HG02852 (cell line): Measurements from ENCODE around the gene CCNC.

Experiments
- ATAC-seq: cut with Tn5 transposase; IDR thresholded peaks from one replicate; pipeline ENCODE4 v1.9.1; 2021; ENCODE audit warnings: mild to moderate bottlenecking, moderate library complexity; ENCODE audit not compliant: unreplicated experiment

The CCNC gene, protein sequence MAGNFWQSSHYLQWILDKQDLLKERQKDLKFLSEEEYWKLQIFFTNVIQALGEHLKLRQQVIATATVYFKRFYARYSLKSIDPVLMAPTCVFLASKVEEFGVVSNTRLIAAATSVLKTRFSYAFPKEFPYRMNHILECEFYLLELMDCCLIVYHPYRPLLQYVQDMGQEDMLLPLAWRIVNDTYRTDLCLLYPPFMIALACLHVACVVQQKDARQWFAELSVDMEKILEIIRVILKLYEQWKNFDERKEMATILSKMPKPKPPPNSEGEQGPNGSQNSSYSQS

GRCh38 chr6:99568103-99568933 lies at the start of gene CCNC:
TSS of gene CCNC (minus strand) at chr6:99568660. CDS start at chr6:99568527, 133 bp downstream.
- ATAC-seq: peak; percentile 95

DNA sequence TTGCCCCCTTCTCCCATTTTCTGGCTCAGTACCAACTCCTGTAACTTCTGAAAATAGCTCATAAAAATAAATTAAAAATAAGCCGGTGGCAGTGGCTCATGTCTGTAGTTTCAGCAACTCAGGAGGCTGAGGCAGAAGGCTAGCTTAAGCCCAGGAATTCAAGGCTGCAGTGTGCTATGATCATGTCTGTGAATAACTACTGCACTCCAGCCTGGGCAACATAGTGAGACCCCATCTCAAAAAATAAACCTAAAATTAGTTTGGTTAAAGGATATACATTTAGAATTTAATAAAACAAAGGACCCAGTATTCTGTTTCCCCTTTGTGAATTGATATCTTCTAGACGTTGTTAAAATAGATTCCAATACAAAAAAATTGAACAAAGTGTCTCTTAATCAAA lies 48.7 kb upstream of the CCNC start:
- no peak for ATAC-seq

- ATAC-seq: peak; percentile 15
These were observed 46.1 kb upstream of the CCNC start for GRCh38 chr6:99614430-99615186.

GRCh38 chr6:99613705-99614429 lies 45.4 kb upstream of the CCNC start:
- ATAC-seq: peak; percentile 62

DNA sequence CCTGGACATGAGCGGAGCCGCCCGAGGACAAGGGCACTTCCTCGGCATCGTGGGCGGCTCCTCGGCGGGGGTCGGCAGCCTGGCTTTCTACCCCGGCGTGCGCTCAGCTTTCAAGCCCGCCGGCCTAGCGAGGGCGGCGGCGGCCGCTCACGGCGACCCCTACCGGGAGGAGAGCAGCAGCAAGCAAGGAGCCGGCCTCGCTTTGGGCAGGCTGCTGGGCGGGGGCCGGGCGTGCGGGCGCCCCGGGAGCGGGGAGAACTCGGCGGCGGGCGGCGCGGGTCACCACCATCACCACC lies 44.9 kb upstream of the CCNC start:
- ATAC-seq: peak; percentile 55

- peak; percentile 4 for ATAC-seq
These were observed 44.3 kb upstream of the CCNC start for GRCh38 chr6:99612551-99613408.

- peak; percentile 58 for ATAC-seq
These were observed 42.7 kb upstream of the CCNC start for GRCh38 chr6:99611148-99611547.

DNA sequence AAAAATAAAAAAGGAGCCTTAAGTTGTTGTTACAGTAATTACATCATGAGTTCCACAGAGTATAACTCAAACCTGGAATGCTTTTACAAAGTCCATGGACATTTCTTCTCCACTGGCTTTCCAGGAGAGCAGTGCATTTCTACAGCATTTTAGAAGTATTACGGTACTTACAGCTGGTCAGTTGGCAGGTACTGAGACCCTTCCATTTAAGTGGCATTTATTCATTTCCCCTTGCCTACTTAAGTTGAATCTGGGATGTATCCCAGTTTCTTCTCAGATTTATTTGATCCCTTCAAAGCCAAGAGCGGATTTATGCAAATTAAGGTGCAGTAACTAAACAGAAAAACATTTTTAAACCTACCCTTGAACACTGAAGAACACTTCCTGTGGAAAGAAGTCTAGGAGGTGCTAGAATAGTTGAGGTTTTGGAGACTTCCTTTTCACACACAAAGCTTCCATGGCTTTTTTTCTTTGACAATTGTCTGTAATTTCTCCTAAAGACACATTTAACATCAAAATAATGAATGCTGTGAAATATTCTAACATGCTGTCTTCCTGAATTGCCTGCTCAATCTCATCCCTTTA lies 41.5 kb upstream of the CCNC start:
- ATAC-seq: no peak

DNA sequence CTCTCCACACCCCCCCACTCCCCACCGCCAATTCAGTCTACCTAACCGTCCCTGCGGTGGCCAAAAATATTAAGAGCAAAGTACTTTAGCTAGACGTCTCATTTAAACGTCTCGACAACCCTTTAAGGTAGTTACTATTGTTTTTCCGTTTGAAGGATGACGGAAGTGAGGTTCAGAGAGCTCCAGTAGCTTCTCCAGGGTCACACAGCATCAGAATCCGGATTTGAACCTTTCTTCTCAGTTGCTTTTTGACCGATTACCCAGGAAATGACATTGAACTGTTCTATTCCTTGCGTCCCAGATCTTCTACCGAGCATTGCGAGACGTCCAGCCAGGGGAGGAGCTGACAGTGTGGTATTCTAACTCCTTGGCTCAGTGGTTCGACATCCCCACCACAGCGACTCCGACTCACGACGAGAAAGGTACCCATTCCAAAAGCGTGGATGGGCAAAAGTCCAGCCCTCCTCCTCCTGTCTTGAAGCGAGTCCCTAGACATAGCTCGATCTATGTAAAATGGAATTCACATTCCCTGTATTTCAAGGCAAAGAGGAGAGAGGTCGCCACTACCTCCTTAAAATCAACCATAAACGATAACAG lies 40.5 kb upstream of the CCNC start:
- no peak for ATAC-seq

GRCh38 chr6:99608059-99608885 lies 39.8 kb upstream of the CCNC start:
- no peak for ATAC-seq

DNA sequence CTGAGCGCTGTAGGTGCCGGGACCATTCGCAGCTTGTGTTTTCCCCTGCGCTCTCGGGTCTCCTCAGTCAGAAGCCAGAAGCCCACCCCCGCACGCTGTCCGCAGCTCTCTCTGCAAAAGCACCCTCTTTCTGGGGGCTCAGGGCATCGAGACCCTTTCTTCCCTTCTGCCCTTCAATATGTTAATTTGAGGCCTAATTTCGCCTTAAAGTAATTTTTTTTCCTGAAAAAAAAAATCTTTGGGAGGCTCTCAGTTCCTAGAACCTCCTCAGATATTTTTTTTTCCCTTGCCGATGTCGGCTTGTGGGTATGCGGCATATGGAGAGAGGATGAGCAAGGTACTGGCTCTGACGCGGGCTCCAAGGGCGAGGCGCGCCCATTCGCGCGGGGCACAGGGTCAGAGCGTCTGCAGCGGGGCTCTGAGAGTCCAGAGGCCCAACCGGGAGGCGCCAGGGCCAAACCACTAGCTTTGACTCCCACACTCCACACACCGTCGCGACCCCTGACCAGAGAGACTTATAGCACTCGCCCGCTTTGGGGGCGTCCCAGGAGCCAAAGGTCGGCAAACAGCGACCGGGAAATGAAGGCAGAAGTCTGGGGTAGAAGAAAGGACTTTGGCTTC lies 39.1 kb upstream of the CCNC start:
- ATAC-seq: no peak

GRCh38 chr6:99606656-99607415 lies 38.4 kb upstream of the CCNC start, which contains the start of gene PRDM13:
TSS of gene PRDM13 (plus strand) at chr6:99606833. CDS start at chr6:99607035, 202 bp downstream.
- ATAC-seq: no peak

GRCh38 chr6:99605911-99606655 lies 37.6 kb upstream of the CCNC start:
- no peak for ATAC-seq

GRCh38 chr6:99605074-99605734 lies 36.7 kb upstream of the CCNC start:
- ATAC-seq: no peak

DNA sequence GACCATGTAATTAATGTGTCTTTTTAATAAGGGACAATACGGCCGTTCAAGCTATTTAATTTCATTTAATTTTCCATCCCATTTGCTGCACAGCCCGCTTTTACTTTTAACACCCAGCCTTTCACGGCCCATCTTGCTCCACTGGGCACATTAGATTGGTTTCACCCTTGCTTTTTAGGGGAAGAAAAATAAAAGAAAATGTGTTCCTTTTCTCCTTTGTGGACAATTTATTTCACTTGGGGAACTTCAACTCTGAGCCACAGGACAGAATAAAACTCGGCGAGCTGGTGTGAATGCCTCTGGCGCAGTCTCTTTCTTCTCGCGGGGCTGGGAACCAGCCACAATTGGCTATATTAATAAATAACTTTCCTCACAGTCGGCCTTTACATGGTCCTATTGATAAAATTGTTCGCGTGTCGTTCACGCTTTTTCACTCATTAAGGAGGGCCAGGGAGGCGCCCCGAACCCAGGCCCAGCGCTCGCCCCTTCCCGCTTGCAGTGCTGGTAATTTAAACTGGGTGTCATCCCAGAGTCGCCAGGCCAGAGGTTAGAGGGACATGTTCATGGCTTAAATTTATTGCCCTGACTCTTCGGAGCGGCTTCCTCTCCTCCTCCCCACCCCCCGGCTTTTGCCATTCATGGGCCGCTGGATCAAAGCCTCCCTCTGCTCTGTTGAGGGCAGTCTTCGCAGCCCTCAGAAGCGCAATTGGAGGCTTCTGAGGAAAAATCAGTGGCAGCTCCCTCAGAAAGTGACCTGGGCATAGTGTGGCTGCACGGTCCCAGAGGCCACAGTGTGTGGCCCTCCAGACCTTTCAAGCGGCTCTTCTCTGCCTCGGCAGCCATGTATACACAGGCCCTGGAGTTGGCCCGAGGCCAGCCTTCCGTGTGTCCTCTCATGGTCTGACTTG lies 36.0 kb upstream of the CCNC start:
- ATAC-seq: no peak
